ENCODE data around the gene PBX3.
"Not testable (repeated sequence)": the region's sequence is repeated elsewhere in the genome, so short reads cannot be mapped to it uniquely, and the experiment has no call there.

PBX3 gene

GRCh38 chr9:125821078-125821477 is 73.9 kb downstream of the PBX3 start:
- DNase-seq (ENCODE audit: low read depth in 1 of 2, low spot score in 1 of 2), result no peak

DNA sequence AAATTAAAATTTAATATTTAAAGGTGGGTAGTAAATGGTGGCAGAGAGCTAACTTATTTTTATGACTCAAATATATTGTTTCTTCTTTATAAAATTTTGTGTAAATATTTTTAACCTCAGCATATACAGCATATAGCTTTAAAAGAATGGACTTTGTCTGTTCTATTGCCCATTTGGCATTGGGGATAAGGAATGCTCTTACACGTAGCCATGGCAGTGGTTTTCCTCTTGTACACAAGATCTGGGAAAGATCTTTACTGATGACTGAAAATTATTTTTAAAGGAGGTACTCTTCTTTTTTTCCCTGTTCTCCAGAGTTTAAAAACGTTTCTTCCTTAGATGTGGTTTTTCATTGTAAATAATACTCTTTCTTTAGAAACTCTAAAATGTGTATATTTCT is 75.0 kb downstream of the PBX3 start:
- DNase-seq (ENCODE audit: low read depth in 1 of 2, low spot score in 1 of 2), result no peak

DNA sequence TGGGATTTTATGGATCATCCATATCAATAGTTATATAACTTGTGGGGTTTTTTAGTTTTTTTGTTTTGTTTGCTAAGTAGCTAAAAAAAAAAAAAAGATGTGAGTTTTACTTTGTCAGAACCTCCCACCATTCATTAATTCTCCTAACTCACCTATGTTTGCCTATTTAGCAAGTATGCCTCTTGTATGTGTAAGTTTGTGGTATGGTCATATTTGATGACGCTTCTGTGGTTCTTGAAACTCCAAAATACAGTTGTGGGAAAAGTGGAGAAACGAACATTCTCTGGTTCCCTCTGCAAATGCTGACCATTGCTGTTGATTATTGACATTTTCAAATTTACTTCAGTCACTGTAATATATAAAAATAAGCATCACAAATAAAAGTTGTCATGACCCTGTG is 75.7 kb downstream of the PBX3 start:
- DNase-seq (ENCODE audit: low read depth in 1 of 2, low spot score in 1 of 2), result no peak

GRCh38 chr9:125823874-125824406 is 76.8 kb downstream of the PBX3 start:
- DNase-seq (ENCODE audit: low read depth in 1 of 2, low spot score in 1 of 2), result not testable (repeated sequence)

DNA sequence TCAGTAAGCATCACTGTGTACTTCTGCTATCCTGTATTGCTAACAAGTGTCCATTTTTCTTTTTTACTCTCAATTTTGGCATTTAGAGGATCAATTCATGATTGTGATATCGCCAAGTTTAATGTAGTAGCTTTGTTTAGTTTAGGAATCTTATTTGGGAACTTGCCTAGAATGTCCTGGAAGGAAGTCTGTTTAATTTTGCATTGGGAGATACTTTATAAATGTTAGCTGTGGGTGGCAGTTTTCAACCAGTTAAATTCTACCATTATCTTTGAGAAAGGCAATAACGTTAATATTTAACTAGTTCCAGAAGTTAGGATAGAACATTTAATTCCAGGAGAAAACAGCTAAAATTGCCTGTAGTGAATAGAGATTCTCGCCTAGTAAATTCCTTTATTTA is 78.6 kb downstream of the PBX3 start:
- no peak for DNase-seq (ENCODE audit: low read depth in 1 of 2, low spot score in 1 of 2)

DNA sequence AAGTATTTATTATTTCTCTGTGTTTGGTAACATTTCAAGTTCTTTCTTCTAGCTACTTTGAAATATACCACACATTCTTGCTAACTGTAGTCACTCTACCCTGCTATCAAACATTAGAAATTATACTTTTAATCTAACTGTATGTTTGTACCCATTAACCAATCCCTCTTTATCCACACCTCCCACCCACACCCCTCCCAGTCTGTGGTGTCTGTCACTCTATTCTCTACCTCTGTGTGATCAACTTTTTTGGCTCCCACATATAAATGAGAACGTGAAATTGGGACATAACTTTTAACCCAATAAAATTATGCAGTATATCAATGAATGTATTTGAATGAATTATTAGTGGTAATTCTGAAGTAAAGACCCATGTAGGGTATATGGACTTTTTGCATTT is 79.7 kb downstream of the PBX3 start:
- no peak for DNase-seq (ENCODE audit: low read depth in 1 of 2, low spot score in 1 of 2)

GRCh38 chr9:125829743-125830142 is 82.6 kb downstream of the PBX3 start:
- DNase-seq (ENCODE audit: low read depth in 1 of 2, low spot score in 1 of 2), result peak; percentile 3 to 16

DNA sequence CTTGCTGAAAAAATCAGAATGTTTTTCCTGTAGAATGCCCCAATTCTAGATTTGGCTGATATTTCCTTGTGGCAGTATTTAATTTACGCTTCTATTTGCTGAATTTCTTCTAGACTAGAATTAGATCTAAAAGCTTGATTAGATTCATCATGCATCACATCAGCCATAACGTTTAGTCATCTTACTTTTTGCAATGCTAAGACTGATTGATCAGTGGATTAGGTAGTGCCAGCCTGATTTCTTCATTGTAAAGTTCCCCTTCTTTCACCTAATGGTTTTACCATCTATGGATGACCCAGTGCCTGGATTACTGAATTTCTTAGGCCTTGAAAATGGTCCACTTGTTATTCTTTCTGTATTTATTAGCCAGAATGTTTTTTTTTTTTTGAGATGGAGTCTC is 83.9 kb downstream of the PBX3 start:
- DNase-seq (ENCODE audit: low read depth in 1 of 2, low spot score in 1 of 2), result no peak

DNA sequence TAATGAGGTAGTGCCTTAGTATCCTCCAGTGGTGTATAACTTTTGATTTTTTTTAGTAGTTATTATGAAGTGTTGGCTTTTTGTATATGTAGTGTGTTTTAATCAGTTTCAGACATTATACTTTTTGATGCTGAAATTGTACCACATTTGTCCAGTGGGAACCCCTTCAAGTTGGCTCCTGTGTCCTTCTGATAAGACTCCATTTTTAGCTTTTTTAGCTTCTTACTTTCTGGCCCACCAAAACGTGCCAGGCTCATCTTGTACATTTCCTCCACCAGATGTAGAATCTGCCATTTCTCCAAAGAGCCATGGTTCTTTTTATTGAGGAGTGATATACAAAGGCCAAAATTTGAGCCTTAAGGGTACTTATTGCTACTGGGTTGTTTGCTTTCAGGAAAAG is 84.4 kb downstream of the PBX3 start:
- no peak for DNase-seq (ENCODE audit: low read depth in 1 of 2, low spot score in 1 of 2)

DNA sequence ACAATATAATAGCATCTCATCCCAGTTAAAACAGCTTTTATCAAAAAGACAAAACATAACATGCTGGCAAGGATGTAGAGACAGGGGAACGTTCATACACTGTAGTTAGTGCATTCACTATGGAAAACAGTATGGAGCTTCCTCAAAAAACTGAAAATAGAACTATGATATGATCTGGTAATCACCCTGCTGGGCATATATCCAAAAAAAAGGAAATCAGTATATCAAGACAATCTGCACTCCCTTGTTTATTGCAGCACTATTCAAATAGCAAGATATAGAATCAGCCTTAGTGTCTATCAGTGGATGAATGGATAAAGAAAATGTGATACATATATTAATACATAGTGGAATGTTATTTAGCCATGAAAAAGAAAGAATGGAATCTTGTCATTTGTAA is 88.5 kb downstream of the PBX3 start:
- DNase-seq (ENCODE audit: low read depth in 1 of 2, low spot score in 1 of 2), result no peak

- no peak for DNase-seq (ENCODE audit: low read depth in 1 of 2, low spot score in 1 of 2)
These were observed 92.1 kb downstream of the PBX3 start for GRCh38 chr9:125839317-125839716.

- DNase-seq (ENCODE audit: low read depth in 1 of 2, low spot score in 1 of 2), result no peak
These were observed 94.3 kb downstream of the PBX3 start for GRCh38 chr9:125841444-125841843.

- DNase-seq (ENCODE audit: low read depth in 1 of 2, low spot score in 1 of 2), result no peak
These were observed 95.1 kb downstream of the PBX3 start for GRCh38 chr9:125842242-125842641.

GRCh38 chr9:125843646-125844045 is 96.5 kb downstream of the PBX3 start:
- DNase-seq (ENCODE audit: low read depth in 1 of 2, low spot score in 1 of 2), result no peak

DNA sequence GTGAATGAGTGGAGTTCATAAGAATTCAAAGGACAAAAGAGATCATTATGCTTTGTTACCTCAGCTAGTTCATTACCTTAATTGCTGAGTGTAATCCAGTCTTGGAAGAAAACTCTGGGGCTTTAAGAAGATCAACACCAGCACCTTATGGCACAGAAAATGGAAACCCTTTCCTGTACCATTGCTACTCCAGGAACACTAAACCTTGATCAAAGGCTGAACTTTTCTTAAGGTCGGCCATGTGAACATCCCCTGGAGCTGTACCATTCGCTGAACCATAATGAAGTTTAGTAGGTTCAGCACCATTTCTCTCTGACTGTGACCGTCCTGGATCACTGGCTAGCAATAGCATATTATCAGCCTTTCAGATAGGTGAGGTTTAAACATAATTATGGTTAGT is 97.4 kb downstream of the PBX3 start:
- no peak for DNase-seq (ENCODE audit: low read depth in 1 of 2, low spot score in 1 of 2)

GRCh38 chr9:125845271-125845808 is 98.2 kb downstream of the PBX3 start:
- no peak for DNase-seq (ENCODE audit: low read depth in 1 of 2, low spot score in 1 of 2)

- no peak for DNase-seq (ENCODE audit: low read depth in 1 of 2, low spot score in 1 of 2)
These were observed 100.6 kb downstream of the PBX3 start for GRCh38 chr9:125847735-125848134.

DNA sequence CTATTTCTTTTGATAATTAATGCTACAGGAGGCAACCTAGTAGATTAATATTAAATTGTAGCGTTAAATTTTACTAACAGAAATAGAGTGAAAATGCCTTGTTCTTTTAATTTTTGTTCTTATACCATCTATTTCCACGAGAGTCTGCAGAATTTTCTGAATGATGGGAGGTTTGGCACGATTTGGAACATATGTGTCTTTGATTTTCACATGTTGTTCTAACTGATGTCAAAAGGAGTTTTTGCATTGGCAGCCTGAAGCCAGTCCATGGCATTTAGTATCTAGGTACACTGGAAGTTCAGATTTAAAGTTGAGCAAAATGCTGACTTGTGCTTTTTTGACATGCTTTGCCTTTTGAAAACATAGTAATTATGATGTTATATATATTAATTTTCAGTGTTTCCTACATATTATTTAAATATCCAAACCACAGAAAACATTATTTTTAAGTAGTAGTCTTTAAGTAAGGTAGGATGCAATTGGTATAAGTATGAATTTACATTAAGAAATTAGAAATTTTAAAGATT is 103.0 kb downstream of the PBX3 start:
- DNase-seq (ENCODE audit: low read depth in 1 of 2, low spot score in 1 of 2), result no peak

- no peak for DNase-seq (ENCODE audit: low read depth in 1 of 2, low spot score in 1 of 2)
These were observed 103.6 kb downstream of the PBX3 start for GRCh38 chr9:125850763-125851162.

DNA sequence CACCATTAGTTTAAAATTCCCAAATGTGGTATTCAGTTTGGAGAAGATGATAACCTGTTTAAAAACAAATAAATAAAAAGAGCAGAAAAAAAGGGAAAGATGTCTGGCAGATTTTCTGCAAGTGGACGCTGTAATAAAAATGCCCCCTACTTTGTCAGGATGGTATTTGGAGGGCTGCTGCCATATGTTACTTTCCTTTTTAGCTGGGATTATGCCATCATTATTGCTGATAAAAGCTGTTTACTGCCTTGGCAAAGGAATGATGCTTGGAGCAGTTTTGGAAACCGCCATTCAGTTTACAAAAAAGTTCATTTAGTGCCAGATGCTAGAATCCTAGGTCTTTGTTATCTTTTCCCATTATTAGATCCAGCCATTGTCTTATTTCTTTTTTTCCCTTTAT is 104.8 kb downstream of the PBX3 start:
- DNase-seq (ENCODE audit: low read depth in 1 of 2, low spot score in 1 of 2), result no peak

DNA sequence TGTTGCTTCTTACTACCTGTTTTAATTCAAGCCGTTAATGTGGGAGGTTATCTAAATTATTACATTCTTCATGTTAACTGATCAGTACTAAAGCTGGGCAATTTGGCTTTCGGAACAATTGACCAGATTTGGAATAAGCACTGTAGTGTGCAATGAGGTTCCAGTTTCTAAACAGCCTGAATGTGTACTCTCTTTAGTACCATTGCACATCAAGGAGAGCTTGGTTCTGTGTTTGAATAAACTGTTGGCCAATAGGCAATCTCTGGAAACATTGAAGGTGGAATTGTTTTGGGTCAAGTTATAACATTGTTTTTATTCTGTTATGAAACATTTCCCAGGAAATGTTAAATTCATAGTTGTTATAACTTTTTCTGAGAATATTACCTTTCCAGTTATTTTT is 105.2 kb downstream of the PBX3 start:
- DNase-seq (ENCODE audit: low read depth in 1 of 2, low spot score in 1 of 2), result no peak

GRCh38 chr9:125854553-125855275 is 107.5 kb downstream of the PBX3 start:
- no peak for DNase-seq (ENCODE audit: low read depth in 1 of 2, low spot score in 1 of 2)

DNA sequence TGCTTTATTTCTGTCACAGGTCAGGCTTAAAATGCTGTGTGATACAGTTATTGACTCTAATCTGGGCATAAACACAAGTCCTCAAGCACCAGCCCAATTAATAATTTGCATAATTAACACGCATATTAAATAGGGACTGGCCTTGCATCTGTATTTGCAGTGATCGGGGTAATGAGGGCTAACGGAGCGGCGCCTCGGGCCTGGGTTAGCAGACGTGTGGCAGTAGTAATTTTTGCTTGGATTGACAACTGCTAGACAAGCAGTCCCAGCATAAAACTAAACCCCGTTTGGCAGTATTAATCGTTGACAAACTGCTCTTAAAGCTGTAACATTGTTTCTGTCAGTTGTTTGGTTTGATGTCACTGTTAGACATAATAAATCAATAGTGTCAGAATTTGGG is 109.2 kb downstream of the PBX3 start:
- no peak for DNase-seq (ENCODE audit: low read depth in 1 of 2, low spot score in 1 of 2)

All from stimulated activated CD4-positive, alpha-beta T cell treated with anti-CD3 and anti-CD28 coated beads, Interleukin-15, amount 100 ng/mL, for 1 hour (primary cell).